HEK293 (cell line): ENCODE measurements around the gene SLC16A7.

Source experiments
- RBAK ChIP-seq: fragments of 450-650 bp; formaldehyde crosslinking; IDR thresholded peaks from 2 replicates; pipeline ENCODE4 v1.5.1; 2016; ENCODE audit warnings: missing biosample characterization, missing genetic modification characterization
- SALL2 ChIP-seq: fragments of 450-650 bp; formaldehyde crosslinking; IDR thresholded peaks from 2 replicates; pipeline ENCODE4 v1.5.0; 2017; ENCODE audit warnings: missing biosample characterization, mild to moderate bottlenecking, missing genetic modification characterization, borderline replicate concordance
- SP7 ChIP-seq: fragments of 450-650 bp; formaldehyde crosslinking; IDR thresholded peaks from 2 replicates; pipeline ENCODE4 v1.5.1; 2016; ENCODE audit warnings: missing biosample characterization, missing genetic modification characterization
- YY1 ChIP-seq: fragments of 450-650 bp; formaldehyde crosslinking; IDR thresholded peaks from 2 replicates; pipeline ENCODE4 v1.5.1; 2018; ENCODE audit warnings: missing biosample characterization, missing genetic modification characterization
- ZNF23 ChIP-seq: fragments of 450-650 bp; formaldehyde crosslinking; IDR thresholded peaks from 2 replicates; pipeline ENCODE4 v1.5.1; 2016; ENCODE audit warnings: missing biosample characterization, missing genetic modification characterization, borderline replicate concordance
- ZNF549 ChIP-seq: fragments of 450-650 bp; IDR thresholded peaks from 2 replicates; pipeline ENCODE4 v1.5.1; 2018; ENCODE audit warnings: missing biosample characterization, missing genetic modification characterization, mild to moderate bottlenecking, inconsistent platforms, moderate library complexity
- TF ChIP-seq, protein P1 (sequence below): fragments of 450-650 bp; formaldehyde crosslinking; IDR thresholded peaks from 2 replicates; pipeline ENCODE4 v1.5.1; 2016; ENCODE audit warnings: missing biosample characterization, missing genetic modification characterization
- TF ChIP-seq, protein P2 (sequence below): fragments of 450-650 bp; formaldehyde crosslinking; IDR thresholded peaks from 2 replicates; pipeline ENCODE4 v1.5.1; 2016; ENCODE audit warnings: missing biosample characterization, missing genetic modification characterization
- TF ChIP-seq, protein P3 (sequence below): fragments of 450-650 bp; formaldehyde crosslinking; IDR thresholded peaks from 2 replicates; pipeline ENCODE4 v1.5.1; 2016; ENCODE audit warnings: missing biosample characterization, missing genetic modification characterization
- TF ChIP-seq, protein P4 (sequence below): fragments of 450-650 bp; formaldehyde crosslinking; IDR thresholded peaks from 2 replicates; pipeline ENCODE4 v1.5.1; 2016; ENCODE audit warnings: missing biosample characterization, missing genetic modification characterization

DNA sequence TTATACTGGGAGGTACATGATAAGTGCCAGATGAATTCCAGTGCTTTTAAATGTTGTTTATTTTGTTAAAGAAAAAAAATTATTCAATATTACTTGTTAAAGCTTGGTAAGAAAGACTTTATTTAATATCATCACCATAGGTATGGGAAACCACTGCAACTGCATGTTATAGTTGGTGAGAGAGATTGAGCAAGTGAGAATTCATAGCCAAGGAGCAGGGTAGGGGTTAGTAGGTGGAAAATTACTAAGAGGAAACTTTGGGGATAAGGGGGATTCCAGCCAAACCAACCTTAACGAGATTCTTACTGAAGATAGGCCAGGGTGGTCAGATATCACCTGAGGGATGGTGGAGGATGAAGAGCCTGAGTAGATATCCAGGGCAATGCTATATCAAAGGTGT is 38.4 kb downstream of the SLC16A7 start:
- TF ChIP-seq, protein P1, sequence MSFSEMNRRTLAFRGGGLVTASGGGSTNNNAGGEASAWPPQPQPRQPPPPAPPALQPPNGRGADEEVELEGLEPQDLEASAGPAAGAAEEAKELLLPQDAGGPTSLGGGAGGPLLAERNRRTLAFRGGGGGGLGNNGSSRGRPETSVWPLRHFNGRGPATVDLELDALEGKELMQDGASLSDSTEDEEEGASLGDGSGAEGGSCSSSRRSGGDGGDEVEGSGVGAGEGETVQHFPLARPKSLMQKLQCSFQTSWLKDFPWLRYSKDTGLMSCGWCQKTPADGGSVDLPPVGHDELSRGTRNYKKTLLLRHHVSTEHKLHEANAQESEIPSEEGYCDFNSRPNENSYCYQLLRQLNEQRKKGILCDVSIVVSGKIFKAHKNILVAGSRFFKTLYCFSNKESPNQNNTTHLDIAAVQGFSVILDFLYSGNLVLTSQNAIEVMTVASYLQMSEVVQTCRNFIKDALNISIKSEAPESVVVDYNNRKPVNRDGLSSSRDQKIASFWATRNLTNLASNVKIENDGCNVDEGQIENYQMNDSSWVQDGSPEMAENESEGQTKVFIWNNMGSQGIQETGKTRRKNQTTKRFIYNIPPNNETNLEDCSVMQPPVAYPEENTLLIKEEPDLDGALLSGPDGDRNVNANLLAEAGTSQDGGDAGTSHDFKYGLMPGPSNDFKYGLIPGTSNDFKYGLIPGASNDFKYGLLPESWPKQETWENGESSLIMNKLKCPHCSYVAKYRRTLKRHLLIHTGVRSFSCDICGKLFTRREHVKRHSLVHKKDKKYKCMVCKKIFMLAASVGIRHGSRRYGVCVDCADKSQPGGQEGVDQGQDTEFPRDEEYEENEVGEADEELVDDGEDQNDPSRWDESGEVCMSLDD (tag by site-specific recombination) = no peak
- no peak for TF ChIP-seq SALL2
- no peak for TF ChIP-seq ZNF549
- TF ChIP-seq, protein P2, sequence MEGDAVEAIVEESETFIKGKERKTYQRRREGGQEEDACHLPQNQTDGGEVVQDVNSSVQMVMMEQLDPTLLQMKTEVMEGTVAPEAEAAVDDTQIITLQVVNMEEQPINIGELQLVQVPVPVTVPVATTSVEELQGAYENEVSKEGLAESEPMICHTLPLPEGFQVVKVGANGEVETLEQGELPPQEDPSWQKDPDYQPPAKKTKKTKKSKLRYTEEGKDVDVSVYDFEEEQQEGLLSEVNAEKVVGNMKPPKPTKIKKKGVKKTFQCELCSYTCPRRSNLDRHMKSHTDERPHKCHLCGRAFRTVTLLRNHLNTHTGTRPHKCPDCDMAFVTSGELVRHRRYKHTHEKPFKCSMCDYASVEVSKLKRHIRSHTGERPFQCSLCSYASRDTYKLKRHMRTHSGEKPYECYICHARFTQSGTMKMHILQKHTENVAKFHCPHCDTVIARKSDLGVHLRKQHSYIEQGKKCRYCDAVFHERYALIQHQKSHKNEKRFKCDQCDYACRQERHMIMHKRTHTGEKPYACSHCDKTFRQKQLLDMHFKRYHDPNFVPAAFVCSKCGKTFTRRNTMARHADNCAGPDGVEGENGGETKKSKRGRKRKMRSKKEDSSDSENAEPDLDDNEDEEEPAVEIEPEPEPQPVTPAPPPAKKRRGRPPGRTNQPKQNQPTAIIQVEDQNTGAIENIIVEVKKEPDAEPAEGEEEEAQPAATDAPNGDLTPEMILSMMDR (tag by site-specific recombination) = no peak
- TF ChIP-seq SP7 (tag by site-specific recombination) = no peak
- no peak for TF ChIP-seq RBAK (tag by site-specific recombination)
- TF ChIP-seq ZNF23 = no peak
- no peak for TF ChIP-seq YY1
- TF ChIP-seq, protein P3, sequence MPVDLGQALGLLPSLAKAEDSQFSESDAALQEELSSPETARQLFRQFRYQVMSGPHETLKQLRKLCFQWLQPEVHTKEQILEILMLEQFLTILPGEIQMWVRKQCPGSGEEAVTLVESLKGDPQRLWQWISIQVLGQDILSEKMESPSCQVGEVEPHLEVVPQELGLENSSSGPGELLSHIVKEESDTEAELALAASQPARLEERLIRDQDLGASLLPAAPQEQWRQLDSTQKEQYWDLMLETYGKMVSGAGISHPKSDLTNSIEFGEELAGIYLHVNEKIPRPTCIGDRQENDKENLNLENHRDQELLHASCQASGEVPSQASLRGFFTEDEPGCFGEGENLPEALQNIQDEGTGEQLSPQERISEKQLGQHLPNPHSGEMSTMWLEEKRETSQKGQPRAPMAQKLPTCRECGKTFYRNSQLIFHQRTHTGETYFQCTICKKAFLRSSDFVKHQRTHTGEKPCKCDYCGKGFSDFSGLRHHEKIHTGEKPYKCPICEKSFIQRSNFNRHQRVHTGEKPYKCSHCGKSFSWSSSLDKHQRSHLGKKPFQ (tag by site-specific recombination) = no peak
- TF ChIP-seq, protein P4, sequence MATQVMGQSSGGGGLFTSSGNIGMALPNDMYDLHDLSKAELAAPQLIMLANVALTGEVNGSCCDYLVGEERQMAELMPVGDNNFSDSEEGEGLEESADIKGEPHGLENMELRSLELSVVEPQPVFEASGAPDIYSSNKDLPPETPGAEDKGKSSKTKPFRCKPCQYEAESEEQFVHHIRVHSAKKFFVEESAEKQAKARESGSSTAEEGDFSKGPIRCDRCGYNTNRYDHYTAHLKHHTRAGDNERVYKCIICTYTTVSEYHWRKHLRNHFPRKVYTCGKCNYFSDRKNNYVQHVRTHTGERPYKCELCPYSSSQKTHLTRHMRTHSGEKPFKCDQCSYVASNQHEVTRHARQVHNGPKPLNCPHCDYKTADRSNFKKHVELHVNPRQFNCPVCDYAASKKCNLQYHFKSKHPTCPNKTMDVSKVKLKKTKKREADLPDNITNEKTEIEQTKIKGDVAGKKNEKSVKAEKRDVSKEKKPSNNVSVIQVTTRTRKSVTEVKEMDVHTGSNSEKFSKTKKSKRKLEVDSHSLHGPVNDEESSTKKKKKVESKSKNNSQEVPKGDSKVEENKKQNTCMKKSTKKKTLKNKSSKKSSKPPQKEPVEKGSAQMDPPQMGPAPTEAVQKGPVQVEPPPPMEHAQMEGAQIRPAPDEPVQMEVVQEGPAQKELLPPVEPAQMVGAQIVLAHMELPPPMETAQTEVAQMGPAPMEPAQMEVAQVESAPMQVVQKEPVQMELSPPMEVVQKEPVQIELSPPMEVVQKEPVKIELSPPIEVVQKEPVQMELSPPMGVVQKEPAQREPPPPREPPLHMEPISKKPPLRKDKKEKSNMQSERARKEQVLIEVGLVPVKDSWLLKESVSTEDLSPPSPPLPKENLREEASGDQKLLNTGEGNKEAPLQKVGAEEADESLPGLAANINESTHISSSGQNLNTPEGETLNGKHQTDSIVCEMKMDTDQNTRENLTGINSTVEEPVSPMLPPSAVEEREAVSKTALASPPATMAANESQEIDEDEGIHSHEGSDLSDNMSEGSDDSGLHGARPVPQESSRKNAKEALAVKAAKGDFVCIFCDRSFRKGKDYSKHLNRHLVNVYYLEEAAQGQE (tag by site-specific recombination) = no peak
